Measurements from ENCODE around the gene ZNRF3.
A peak's percentile ranks its signal among the peaks of the same experiment; 100 is the strongest.
"Not testable (repeated sequence)": the region's sequence is repeated elsewhere in the genome, so short reads cannot be mapped to it uniquely, and the experiment has no call there.

ZNRF3 gene

DNA sequence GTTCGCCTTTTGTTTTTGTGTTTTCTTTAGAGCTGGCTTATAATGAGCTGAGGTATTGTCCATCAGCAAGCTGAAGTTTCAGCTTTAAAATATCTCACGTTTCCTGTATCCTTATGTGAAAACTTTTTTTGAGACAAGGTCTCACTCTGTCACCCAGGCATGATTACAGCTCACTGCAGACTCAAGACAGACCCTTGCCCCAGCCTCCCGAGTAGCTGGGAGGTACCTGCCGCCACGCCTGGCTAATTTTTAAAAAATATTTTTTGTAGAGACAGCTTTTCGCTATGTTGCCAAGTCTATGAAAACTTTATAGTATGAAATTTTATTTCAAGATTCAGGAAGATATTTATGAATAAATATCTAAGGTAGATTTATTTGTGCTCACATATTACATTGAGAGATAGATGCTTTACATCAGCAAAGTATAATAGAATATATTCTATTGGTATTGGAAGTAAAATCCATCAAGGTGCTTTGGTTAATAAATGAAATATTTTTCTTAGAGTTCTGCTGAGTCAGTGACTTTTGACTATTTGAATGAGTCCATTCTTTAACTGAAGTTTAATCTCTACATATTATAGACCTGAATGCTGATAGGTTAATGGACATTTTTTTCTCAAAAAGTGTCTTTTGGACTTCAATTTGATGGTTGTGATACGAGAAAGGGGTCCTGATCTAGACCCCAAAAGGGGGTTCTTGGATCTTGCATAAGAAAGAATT is 199.6 kb downstream of the ZNRF3 start:
- Histone ChIP-seq H3K9me3 (ENCODE audit: control insufficient read depth, low read length) (no peaks in the 10 kb centered on the region), H3K79me1 (replicated peaks; ENCODE audit: low read length, poor library complexity, severe bottlenecking) (no peaks in the 10 kb centered on the region), H2BK12ac (ENCODE audit: low read length in 2 of 2) (no peak overlapping the region), H4K91ac (ENCODE audit: low read length) (no peak overlapping the region), H2AFZ (ENCODE audit: low read depth, low read length) (no peak overlapping the region), H2AK5ac (ENCODE audit: low read length, severe bottlenecking) (no peak overlapping the region), H3K4me2 (ENCODE audit: low read length, poor library complexity, severe bottlenecking) (no peak overlapping the region), H3K4ac (ENCODE audit: low read depth in 1 of 2, low read length in 2 of 2) (no peak overlapping the region), H3K4me1 (ENCODE audit: control insufficient read depth, insufficient read depth, low read depth, low read length) (no peaks in the 10 kb centered on the region), H3K4me3 (ENCODE audit: insufficient read depth in 1 of 2, low read depth in 1 of 2, low read length in 2 of 2) (no peak overlapping the region), H2BK120ac (ENCODE audit: low read depth, low read length) (no peak overlapping the region), H2BK5ac (ENCODE audit: low read depth, low read length, poor library complexity, severe bottlenecking) (no peak overlapping the region), H3K9ac (ENCODE audit: low read length) (no peak overlapping the region), H3K27me3 (ENCODE audit: control insufficient read depth in 1 of 2, insufficient read depth in 1 of 2, low read length in 2 of 2) (no peaks in the 10 kb centered on the region), H2BK15ac (ENCODE audit: low read depth, poor library complexity, severe bottlenecking) (no peak overlapping the region), H4K8ac (ENCODE audit: low read length) (no peak overlapping the region), H3K27ac (ENCODE audit: low read length, poor library complexity, severe bottlenecking) (no peak overlapping the region), H3K23ac (ENCODE audit: low read length in 2 of 2) (no peak overlapping the region), H3K14ac (ENCODE audit: low read length in 2 of 2) (no peak overlapping the region), H3K36me3 (ENCODE audit: control insufficient read depth in 1 of 2, insufficient read depth in 2 of 2, low read depth in 1 of 2, low read length in 2 of 2) (no peaks in the 10 kb centered on the region), H3K18ac (ENCODE audit: low read depth in 1 of 2, low read length in 2 of 2) (no peak overlapping the region)
- WGBS, result 92% methylated on average over 6 of the region's 7 CpGs
- DNase-seq, result no peak

DNA sequence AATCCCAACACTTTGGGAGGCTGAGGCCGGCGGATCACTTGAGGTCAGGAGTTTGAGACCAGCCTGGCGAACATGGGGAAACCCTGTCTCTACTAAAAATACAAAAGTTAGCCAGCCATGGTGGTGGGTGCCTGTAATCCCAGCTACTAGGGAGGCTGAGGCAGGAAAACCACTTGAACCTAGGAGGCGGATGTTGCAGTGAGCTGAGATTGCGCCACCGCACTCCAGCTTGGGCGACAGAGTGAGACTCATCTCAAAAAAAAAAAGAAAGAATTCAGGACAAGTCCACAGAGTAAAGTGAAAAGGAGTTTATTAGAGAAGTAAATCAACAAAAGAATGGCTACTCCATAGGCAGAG is 200.2 kb downstream of the ZNRF3 start:
- not testable (repeated sequence) for H3K23ac ChIP-seq (ENCODE audit: low read length in 2 of 2); H4K8ac ChIP-seq (ENCODE audit: low read length); H3K4me1 ChIP-seq (ENCODE audit: control insufficient read depth, insufficient read depth, low read depth, low read length); H2BK5ac ChIP-seq (ENCODE audit: low read depth, low read length, poor library complexity, severe bottlenecking); H3K14ac ChIP-seq (ENCODE audit: low read length in 2 of 2); H2BK12ac ChIP-seq (ENCODE audit: low read length in 2 of 2); H2BK120ac ChIP-seq (ENCODE audit: low read depth, low read length); H3K9ac ChIP-seq (ENCODE audit: low read length); H3K36me3 ChIP-seq (ENCODE audit: control insufficient read depth in 1 of 2, insufficient read depth in 2 of 2, low read depth in 1 of 2, low read length in 2 of 2); H3K79me1 ChIP-seq (replicated peaks; ENCODE audit: low read length, poor library complexity, severe bottlenecking); H3K18ac ChIP-seq (ENCODE audit: low read depth in 1 of 2, low read length in 2 of 2); H3K4me3 ChIP-seq (ENCODE audit: insufficient read depth in 1 of 2, low read depth in 1 of 2, low read length in 2 of 2); DNase-seq; H3K27me3 ChIP-seq (ENCODE audit: control insufficient read depth in 1 of 2, insufficient read depth in 1 of 2, low read length in 2 of 2); H2BK15ac ChIP-seq (ENCODE audit: low read depth, poor library complexity, severe bottlenecking); H2AFZ ChIP-seq (ENCODE audit: low read depth, low read length); H2AK5ac ChIP-seq (ENCODE audit: low read length, severe bottlenecking); H3K4me2 ChIP-seq (ENCODE audit: low read length, poor library complexity, severe bottlenecking); H3K27ac ChIP-seq (ENCODE audit: low read length, poor library complexity, severe bottlenecking); H3K4ac ChIP-seq (ENCODE audit: low read depth in 1 of 2, low read length in 2 of 2); H4K91ac ChIP-seq (ENCODE audit: low read length); H3K9me3 ChIP-seq (ENCODE audit: control insufficient read depth, low read length)
- 59% methylated on average over 6 of the region's 7 CpGs for WGBS

DNA sequence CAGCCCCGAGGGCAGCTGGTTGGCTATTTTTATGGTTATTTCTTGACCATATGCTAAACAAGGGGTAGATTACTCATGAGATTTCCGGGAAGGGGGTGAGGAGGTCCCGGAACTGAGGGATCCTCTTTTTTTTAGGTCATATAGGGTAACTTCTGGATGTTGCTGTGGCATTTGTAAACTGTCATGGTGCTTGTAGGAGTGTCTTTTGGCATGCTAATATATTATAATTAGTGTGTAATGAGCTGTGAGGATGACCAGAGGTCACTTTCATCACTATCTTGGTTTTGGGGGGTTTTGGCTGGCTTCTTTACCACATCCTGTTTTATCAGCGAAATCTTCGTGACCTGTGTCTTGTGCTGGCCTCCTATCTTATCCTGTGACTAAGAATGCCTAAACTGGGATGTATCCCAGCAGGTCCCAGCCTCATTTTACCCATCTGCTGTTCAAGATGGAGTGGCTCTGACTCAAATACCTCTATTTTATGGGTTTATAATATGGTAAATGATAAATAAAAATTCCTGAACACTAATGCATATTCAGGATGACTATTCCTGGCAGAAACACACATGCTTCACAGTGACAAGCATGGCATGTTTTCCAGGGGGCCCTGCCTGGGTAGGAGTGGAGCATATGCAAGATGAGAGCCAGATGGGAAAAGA is 200.7 kb downstream of the ZNRF3 start:
- Histone ChIP-seq H2BK12ac (ENCODE audit: low read length in 2 of 2) (no peak overlapping the region), H3K9me3 (ENCODE audit: control insufficient read depth, low read length) (no peaks in the 10 kb centered on the region), H4K8ac (ENCODE audit: low read length) (no peak overlapping the region), H3K79me1 (replicated peaks; ENCODE audit: low read length, poor library complexity, severe bottlenecking) (no peaks in the 10 kb centered on the region), H4K91ac (ENCODE audit: low read length) (no peak overlapping the region), H2AFZ (ENCODE audit: low read depth, low read length) (no peak overlapping the region), H3K27me3 (ENCODE audit: control insufficient read depth in 1 of 2, insufficient read depth in 1 of 2, low read length in 2 of 2) (no peaks in the 10 kb centered on the region), H3K23ac (ENCODE audit: low read length in 2 of 2) (no peak overlapping the region), H3K9ac (ENCODE audit: low read length) (no peak overlapping the region), H3K4me2 (ENCODE audit: low read length, poor library complexity, severe bottlenecking) (no peak overlapping the region), H2BK15ac (ENCODE audit: low read depth, poor library complexity, severe bottlenecking) (no peak overlapping the region), H2BK120ac (ENCODE audit: low read depth, low read length) (no peak overlapping the region), H3K4me3 (ENCODE audit: insufficient read depth in 1 of 2, low read depth in 1 of 2, low read length in 2 of 2) (no peak overlapping the region), H3K14ac (ENCODE audit: low read length in 2 of 2) (no peak overlapping the region), H3K27ac (ENCODE audit: low read length, poor library complexity, severe bottlenecking) (no peak overlapping the region), H2AK5ac (ENCODE audit: low read length, severe bottlenecking) (no peak overlapping the region), H3K4ac (ENCODE audit: low read depth in 1 of 2, low read length in 2 of 2) (no peak overlapping the region), H3K36me3 (ENCODE audit: control insufficient read depth in 1 of 2, insufficient read depth in 2 of 2, low read depth in 1 of 2, low read length in 2 of 2) (no peaks in the 10 kb centered on the region), H2BK5ac (ENCODE audit: low read depth, low read length, poor library complexity, severe bottlenecking) (no peak overlapping the region), H3K4me1 (ENCODE audit: control insufficient read depth, insufficient read depth, low read depth, low read length) (no peaks in the 10 kb centered on the region), H3K18ac (ENCODE audit: low read depth in 1 of 2, low read length in 2 of 2) (no peak overlapping the region)
- 23% methylated on average over 5 of the region's 5 CpGs for WGBS
- peak; percentile 86 for DNase-seq

DNA sequence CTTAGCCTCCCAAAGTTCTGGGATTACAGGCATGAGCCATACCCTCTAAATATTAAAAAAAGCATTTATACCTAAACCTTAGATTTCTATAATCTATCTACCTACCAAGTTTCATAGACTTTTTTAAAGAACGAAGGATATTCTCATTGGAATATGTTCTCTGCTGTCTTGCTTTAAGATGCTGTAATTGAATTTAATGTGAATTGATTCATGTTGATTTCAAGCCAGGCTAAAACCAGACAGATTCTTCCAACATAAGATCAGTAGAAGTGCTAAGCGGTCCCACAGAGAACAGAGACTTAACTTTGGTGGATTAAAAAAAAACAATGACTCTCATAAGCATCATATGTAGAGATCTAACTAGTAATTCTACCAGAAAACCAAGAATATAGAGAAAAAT is 203.6 kb downstream of the ZNRF3 start:
- WGBS, result no CpG with 5 or more reads among the region's 2 CpGs
- no peak overlapping the region for H2BK120ac ChIP-seq (ENCODE audit: low read depth, low read length)
- H4K8ac ChIP-seq (ENCODE audit: low read length), result no peak overlapping the region
- H2BK12ac ChIP-seq (ENCODE audit: low read length in 2 of 2), result no peak overlapping the region
- H2AFZ ChIP-seq (ENCODE audit: low read depth, low read length), result no peak overlapping the region
- no peak for DNase-seq
- H2BK5ac ChIP-seq (ENCODE audit: low read depth, low read length, poor library complexity, severe bottlenecking), result no peak overlapping the region
- no peaks in the 10 kb centered on the region for H3K4me1 ChIP-seq (ENCODE audit: control insufficient read depth, insufficient read depth, low read depth, low read length)
- no peaks in the 10 kb centered on the region for H3K36me3 ChIP-seq (ENCODE audit: control insufficient read depth in 1 of 2, insufficient read depth in 2 of 2, low read depth in 1 of 2, low read length in 2 of 2)
- no peak overlapping the region for H2BK15ac ChIP-seq (ENCODE audit: low read depth, poor library complexity, severe bottlenecking)
- no peak overlapping the region for H3K4me2 ChIP-seq (ENCODE audit: low read length, poor library complexity, severe bottlenecking)
- no peak overlapping the region for H4K91ac ChIP-seq (ENCODE audit: low read length)
- no peak overlapping the region for H2AK5ac ChIP-seq (ENCODE audit: low read length, severe bottlenecking)
- H3K27ac ChIP-seq (ENCODE audit: low read length, poor library complexity, severe bottlenecking), result no peak overlapping the region
- no peak overlapping the region for H3K9ac ChIP-seq (ENCODE audit: low read length)
- no peaks in the 10 kb centered on the region for H3K27me3 ChIP-seq (ENCODE audit: control insufficient read depth in 1 of 2, insufficient read depth in 1 of 2, low read length in 2 of 2)
- H3K4ac ChIP-seq (ENCODE audit: low read depth in 1 of 2, low read length in 2 of 2), result no peak overlapping the region
- no peak overlapping the region for H3K14ac ChIP-seq (ENCODE audit: low read length in 2 of 2)
- H3K79me1 ChIP-seq (replicated peaks; ENCODE audit: low read length, poor library complexity, severe bottlenecking), result no peaks in the 10 kb centered on the region
- H3K18ac ChIP-seq (ENCODE audit: low read depth in 1 of 2, low read length in 2 of 2), result no peak overlapping the region
- no peak overlapping the region for H3K23ac ChIP-seq (ENCODE audit: low read length in 2 of 2)
- H3K4me3 ChIP-seq (ENCODE audit: insufficient read depth in 1 of 2, low read depth in 1 of 2, low read length in 2 of 2), result no peak overlapping the region
- H3K9me3 ChIP-seq (ENCODE audit: control insufficient read depth, low read length), result no peaks in the 10 kb centered on the region
